GM18502 (cell line): ENCODE results near the gene PYGB.

Experiments used
- ATAC-seq: cut with Tn5 transposase; IDR thresholded peaks from one replicate; pipeline ENCODE4 v1.9.1; 2021; ENCODE audit warnings: mild to moderate bottlenecking; ENCODE audit not compliant: unreplicated experiment, poor library complexity

PYGB gene

GRCh38 chr20:25291432-25292133, 43.7 kb downstream of the PYGB start:
- ATAC-seq = no peak

- no peak for ATAC-seq
These were observed 44.4 kb downstream of the PYGB start for GRCh38 chr20:25292176-25292891.

GRCh38 chr20:25293507-25293906, 45.6 kb downstream of the PYGB start:
- no peak for ATAC-seq

- ATAC-seq = no peak
These were observed 46.1 kb downstream of the PYGB start for GRCh38 chr20:25293910-25294458.

- peak; percentile 31 for ATAC-seq
These were observed 46.8 kb downstream of the PYGB start for GRCh38 chr20:25294459-25295385.

GRCh38 chr20:25295386-25296093, 47.7 kb downstream of the PYGB start:
- no peak for ATAC-seq

GRCh38 chr20:25296094-25297093, 48.5 kb downstream of the PYGB start:
- ATAC-seq = peak; percentile 42

GRCh38 chr20:25297141-25297905, 49.4 kb downstream of the PYGB start:
- peak; percentile 67 for ATAC-seq

- ATAC-seq = no peak
These were observed 51.9 kb downstream of the PYGB start for GRCh38 chr20:25299806-25300205.

GRCh38 chr20:25300496-25301170, 52.7 kb downstream of the PYGB start:
- ATAC-seq = no peak

- no peak for ATAC-seq
These were observed 53.6 kb downstream of the PYGB start for GRCh38 chr20:25301357-25301920.

GRCh38 chr20:25302596-25302995, 54.7 kb downstream of the PYGB start:
- ATAC-seq = no peak

- ATAC-seq = no peak
These were observed 55.6 kb downstream of the PYGB start for GRCh38 chr20:25303292-25304024.

- no peak for ATAC-seq
These were observed 56.2 kb downstream of the PYGB start for GRCh38 chr20:25304025-25304549.

GRCh38 chr20:25306991-25307903, 59.4 kb downstream of the PYGB start:
- no peak for ATAC-seq
